LNCAP (cell line): ENCODE measurements around the gene RGL1.

Experiments
- TF ChIP-seq, protein P1 (sequence below): fragments of 450-650 bp; IDR thresholded peaks from 2 replicates; pipeline ENCODE4 v1.5.1; 2017; ENCODE audit warnings: mild to moderate bottlenecking

Gene RGL1

DNA sequence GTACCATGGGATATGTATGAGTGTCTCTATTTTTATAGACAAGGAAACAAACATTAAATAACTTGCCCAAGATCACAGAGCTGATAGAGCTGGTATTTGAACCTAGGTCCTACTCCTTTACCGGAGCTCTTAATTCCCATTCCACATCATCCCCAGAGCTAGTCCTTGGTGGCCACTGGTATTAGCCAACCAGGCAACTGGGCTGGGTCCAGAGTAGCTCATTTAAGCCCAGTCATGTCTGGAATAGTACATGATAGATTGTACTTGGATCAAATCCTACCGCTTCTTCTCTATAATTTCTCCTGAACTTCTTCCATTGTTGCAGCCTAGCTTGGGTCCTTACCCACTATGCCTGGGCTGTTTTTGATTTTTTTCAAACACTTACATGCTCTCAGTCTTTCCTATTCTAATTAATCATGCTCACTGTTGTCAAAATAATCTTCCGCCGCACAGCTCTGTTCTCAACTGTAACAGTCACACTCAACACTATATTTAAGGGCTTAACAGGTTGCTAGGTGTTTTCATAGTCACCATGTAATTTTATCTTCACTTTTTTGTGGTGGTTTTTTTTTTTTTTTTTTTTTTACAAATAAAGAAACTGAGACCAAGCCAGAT is 152.4 kb downstream of the RGL1 start:
- TF ChIP-seq, protein P1, sequence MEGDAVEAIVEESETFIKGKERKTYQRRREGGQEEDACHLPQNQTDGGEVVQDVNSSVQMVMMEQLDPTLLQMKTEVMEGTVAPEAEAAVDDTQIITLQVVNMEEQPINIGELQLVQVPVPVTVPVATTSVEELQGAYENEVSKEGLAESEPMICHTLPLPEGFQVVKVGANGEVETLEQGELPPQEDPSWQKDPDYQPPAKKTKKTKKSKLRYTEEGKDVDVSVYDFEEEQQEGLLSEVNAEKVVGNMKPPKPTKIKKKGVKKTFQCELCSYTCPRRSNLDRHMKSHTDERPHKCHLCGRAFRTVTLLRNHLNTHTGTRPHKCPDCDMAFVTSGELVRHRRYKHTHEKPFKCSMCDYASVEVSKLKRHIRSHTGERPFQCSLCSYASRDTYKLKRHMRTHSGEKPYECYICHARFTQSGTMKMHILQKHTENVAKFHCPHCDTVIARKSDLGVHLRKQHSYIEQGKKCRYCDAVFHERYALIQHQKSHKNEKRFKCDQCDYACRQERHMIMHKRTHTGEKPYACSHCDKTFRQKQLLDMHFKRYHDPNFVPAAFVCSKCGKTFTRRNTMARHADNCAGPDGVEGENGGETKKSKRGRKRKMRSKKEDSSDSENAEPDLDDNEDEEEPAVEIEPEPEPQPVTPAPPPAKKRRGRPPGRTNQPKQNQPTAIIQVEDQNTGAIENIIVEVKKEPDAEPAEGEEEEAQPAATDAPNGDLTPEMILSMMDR, result no peak

GRCh38 chr1:183958958-183959357 is 154.0 kb downstream of the RGL1 start:
- TF ChIP-seq, protein P1, result no peak

DNA sequence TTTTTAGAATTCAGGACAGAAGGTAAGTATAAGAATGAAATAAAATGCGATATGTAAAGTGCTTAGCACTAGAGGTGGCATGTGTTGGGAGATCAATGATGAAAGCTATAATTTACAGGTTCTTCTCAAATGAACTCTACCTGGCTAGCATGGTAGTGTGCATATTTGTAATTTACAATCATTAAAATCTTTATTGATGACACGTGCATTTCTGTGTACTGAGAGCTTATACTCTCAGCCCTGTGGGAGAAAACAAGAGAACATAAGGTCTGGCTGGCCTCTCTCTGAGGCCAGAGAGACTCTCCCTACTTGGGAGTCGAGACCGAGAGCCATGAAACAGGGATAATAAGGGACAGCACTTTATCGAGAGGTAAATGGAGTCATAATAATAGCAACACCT is 156.2 kb downstream of the RGL1 start:
- TF ChIP-seq, protein P1, result no peak

GRCh38 chr1:183962903-183963302 is 158.0 kb downstream of the RGL1 start:
- TF ChIP-seq, protein P1, result no peak

GRCh38 chr1:183965726-183966125 is 160.8 kb downstream of the RGL1 start:
- TF ChIP-seq, protein P1, result no peak

GRCh38 chr1:183966487-183966886 is 161.6 kb downstream of the RGL1 start:
- TF ChIP-seq, protein P1, result no peak

- TF ChIP-seq, protein P1, result no peak
Observed at GRCh38 chr1:183967914-183968313, 163.0 kb downstream of the RGL1 start.

GRCh38 chr1:183968386-183968785 is 163.5 kb downstream of the RGL1 start:
- TF ChIP-seq, protein P1, result no peak
